ENCODE results near the gene RSU1. TPM values are rescaled to one million over a fixed set of nuclear protein-coding genes. Genes with fewer than 3 reads are reported as not detected.

RSU1 gene
- total RNA-seq, 1 experiment from 2014 or later, result 29.5 TPM

GRCh38 chr10:16765509-16766375, 51.5 kb downstream of the RSU1 start:
- Histone ChIP-seq H3K4me2 (ENCODE audit: low read length) (no peak overlapping the region), H3K4me1 (ENCODE audit: control insufficient read depth in 1 of 2, insufficient read depth in 2 of 2, low read length in 2 of 2) (no peaks in the 10 kb centered on the region), H3K79me2 (ENCODE audit: insufficient read depth, low read length) (no peaks in the 10 kb centered on the region), H3K9me3 (ENCODE audit: control insufficient read depth in 1 of 2, insufficient read depth in 1 of 2, low read depth in 1 of 2, low read length in 2 of 2) (no peaks in the 10 kb centered on the region), H3K27me3 (ENCODE audit: insufficient read depth, low read length) (no peaks in the 10 kb centered on the region), H3K9ac (ENCODE audit: low read length) (no peak overlapping the region), H3K36me3 (ENCODE audit: control insufficient read depth in 1 of 2, insufficient read depth in 2 of 2, low read length in 2 of 2) (no peaks in the 10 kb centered on the region), H4K20me1 (ENCODE audit: insufficient read depth) (no peaks in the 10 kb centered on the region), H3K9me2 (ENCODE audit: insufficient read depth) (no peaks in the 10 kb centered on the region), H3K4me3 (replicated peaks in 1 of 2; ENCODE audit: low read depth in 1 of 2, low read length in 2 of 2) (no peak overlapping the region), H2AFZ (ENCODE audit: low read depth, low read length, poor library complexity, severe bottlenecking) (no peak overlapping the region), H3K27ac (ENCODE audit: low read depth, low read length) (no peak overlapping the region)
- ATAC-seq, result peak; percentile 46; the same call in 1 of the 2 replicates
- TF ChIP-seq SIN3A (IDR thresholded peaks at IDR 0.05; ENCODE audit: low read depth) (no peak), TCF7L2 (IDR thresholded peaks at IDR 0.05; ENCODE audit: borderline replicate concordance, extremely low read depth, insufficient read depth, insufficient read length) (no peak), EGR1 (IDR thresholded peaks at IDR 0.05; ENCODE audit: low read depth) (no peak), CBX3 (IDR thresholded peaks at IDR 0.05; ENCODE audit: low read depth) (no peak), ZFX (IDR thresholded peaks at IDR 0.05) (no peak), JUND (IDR thresholded peaks at IDR 0.05) (no peak), POLR2A (IDR thresholded peaks at IDR 0.05; ENCODE audit: borderline replicate concordance, extremely low read depth, insufficient read depth, insufficient read length) (no peak), EZH2 (IDR thresholded peaks at IDR 0.05) (no peak), ATF3 (IDR thresholded peaks at IDR 0.05) (no peak), ELF1 (IDR thresholded peaks at IDR 0.05; ENCODE audit: borderline replicate concordance, low read depth) (no peak), EZH2phosphoT487 (IDR thresholded peaks at IDR 0.05; ENCODE audit: borderline replicate concordance) (no peak), YY1 (IDR thresholded peaks at IDR 0.05; ENCODE audit: extremely low read depth, insufficient replicate concordance, low read depth, low read length) (no peak)
- TF ChIP-seq, protein P1, sequence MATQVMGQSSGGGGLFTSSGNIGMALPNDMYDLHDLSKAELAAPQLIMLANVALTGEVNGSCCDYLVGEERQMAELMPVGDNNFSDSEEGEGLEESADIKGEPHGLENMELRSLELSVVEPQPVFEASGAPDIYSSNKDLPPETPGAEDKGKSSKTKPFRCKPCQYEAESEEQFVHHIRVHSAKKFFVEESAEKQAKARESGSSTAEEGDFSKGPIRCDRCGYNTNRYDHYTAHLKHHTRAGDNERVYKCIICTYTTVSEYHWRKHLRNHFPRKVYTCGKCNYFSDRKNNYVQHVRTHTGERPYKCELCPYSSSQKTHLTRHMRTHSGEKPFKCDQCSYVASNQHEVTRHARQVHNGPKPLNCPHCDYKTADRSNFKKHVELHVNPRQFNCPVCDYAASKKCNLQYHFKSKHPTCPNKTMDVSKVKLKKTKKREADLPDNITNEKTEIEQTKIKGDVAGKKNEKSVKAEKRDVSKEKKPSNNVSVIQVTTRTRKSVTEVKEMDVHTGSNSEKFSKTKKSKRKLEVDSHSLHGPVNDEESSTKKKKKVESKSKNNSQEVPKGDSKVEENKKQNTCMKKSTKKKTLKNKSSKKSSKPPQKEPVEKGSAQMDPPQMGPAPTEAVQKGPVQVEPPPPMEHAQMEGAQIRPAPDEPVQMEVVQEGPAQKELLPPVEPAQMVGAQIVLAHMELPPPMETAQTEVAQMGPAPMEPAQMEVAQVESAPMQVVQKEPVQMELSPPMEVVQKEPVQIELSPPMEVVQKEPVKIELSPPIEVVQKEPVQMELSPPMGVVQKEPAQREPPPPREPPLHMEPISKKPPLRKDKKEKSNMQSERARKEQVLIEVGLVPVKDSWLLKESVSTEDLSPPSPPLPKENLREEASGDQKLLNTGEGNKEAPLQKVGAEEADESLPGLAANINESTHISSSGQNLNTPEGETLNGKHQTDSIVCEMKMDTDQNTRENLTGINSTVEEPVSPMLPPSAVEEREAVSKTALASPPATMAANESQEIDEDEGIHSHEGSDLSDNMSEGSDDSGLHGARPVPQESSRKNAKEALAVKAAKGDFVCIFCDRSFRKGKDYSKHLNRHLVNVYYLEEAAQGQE (IDR thresholded peaks at IDR 0.05; ENCODE audit: low read depth), result no peak
- TF ChIP-seq, protein P2, sequence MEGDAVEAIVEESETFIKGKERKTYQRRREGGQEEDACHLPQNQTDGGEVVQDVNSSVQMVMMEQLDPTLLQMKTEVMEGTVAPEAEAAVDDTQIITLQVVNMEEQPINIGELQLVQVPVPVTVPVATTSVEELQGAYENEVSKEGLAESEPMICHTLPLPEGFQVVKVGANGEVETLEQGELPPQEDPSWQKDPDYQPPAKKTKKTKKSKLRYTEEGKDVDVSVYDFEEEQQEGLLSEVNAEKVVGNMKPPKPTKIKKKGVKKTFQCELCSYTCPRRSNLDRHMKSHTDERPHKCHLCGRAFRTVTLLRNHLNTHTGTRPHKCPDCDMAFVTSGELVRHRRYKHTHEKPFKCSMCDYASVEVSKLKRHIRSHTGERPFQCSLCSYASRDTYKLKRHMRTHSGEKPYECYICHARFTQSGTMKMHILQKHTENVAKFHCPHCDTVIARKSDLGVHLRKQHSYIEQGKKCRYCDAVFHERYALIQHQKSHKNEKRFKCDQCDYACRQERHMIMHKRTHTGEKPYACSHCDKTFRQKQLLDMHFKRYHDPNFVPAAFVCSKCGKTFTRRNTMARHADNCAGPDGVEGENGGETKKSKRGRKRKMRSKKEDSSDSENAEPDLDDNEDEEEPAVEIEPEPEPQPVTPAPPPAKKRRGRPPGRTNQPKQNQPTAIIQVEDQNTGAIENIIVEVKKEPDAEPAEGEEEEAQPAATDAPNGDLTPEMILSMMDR (IDR thresholded peaks at IDR 0.05 in 2 of 3, conservative IDR thresholded peaks at IDR 0.05 in 1 of 3; ENCODE audit: borderline replicate concordance in 1 of 3, insufficient read depth in 1 of 3, low read depth in 2 of 3, low read length in 2 of 3), result no peak
- TF ChIP-seq, protein P3, sequence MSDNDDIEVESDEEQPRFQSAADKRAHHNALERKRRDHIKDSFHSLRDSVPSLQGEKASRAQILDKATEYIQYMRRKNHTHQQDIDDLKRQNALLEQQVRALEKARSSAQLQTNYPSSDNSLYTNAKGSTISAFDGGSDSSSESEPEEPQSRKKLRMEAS (IDR thresholded peaks at IDR 0.05), result no peak
- DNase-seq (ENCODE audit: low read depth, low spot score), result no peak
- intact Hi-C loops (cut with micrococcal nuclease), result no loop called here
- ChIA-PET CTCF (no interaction called here), POLR2A (no interaction called here), RAD21 (ENCODE audit: low non-redundant PET in 1 of 2, low total read pairs in 2 of 2, uncharacterized antibody in 2 of 2, unreplicated experiment in 2 of 2) (no interaction called here)
- no TSS peak for BruUV-seq (replicated peaks)
